GM19467 (cell line): ENCODE measurements around the gene MIER2.

Experiments
- ATAC-seq: cut with Tn5 transposase; IDR thresholded peaks from one replicate; pipeline ENCODE4 v1.9.1; 2021; ENCODE audit warnings: mild to moderate bottlenecking, moderate library complexity; ENCODE audit not compliant: unreplicated experiment

The MIER2 gene

GRCh38 chr19:334296-335071 lies 10.1 kb downstream of the MIER2 start:
- ATAC-seq = no peak

DNA sequence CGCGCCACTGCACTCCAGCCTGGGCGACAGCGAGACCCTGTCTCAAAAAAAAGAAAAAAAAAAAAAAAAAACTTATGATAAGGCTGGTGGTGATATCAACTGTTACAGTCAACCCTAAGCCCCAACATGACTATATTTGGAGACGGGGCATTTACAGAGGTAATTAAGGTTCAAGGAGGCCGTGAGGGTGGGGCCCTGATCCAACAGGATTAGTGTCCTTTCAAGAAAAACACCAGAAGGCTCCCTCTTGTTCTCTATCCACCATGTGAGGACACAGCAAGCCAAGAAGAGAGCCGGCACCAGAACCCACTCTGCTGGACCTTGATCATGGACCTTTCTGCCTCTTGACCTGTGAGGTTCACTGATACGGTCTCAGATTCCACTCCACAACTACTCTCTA lies 14.1 kb downstream of the MIER2 start:
- ATAC-seq = no peak

DNA sequence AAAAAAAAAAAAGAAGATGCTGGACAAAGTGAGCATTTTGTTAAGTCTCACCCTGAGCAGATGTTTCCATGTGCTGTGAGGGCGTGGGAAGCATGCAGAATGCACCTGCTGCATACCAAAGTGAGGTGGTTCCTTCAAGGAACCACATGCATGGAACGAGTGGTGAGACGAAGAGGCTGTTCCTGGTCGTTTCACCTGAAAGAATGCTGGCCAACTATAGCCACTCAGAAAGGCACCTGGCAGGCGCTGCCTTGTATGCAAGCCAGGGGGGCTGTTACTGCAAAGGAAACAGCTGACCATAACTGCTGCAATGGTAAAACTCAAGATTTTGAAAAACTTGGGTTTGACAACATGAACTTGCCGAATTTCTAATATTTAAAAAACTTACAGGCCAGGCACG lies 14.7 kb downstream of the MIER2 start:
- ATAC-seq = no peak

DNA sequence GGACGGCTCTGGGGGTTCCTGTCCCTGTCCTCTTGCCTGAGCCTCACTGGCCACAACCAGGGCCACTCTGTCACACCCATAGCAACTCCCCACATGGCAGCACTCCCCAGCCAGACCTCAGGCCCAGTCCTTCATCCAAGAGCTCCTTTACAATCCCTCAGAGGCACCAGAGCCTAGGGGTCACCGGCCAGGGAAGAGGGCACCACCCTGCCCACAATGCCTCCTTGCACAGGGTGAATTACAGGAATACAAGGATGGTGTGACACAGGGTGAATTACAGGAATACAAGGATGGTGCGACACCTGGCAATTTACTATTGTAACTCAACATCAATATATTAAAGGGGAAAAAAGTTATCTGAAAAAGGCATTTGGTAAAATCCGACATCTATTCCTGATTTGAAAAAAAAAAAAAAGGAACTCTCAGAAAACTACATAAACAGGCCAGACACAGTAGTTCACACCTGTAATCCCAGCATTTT lies 16.5 kb downstream of the MIER2 start:
- no peak for ATAC-seq

DNA sequence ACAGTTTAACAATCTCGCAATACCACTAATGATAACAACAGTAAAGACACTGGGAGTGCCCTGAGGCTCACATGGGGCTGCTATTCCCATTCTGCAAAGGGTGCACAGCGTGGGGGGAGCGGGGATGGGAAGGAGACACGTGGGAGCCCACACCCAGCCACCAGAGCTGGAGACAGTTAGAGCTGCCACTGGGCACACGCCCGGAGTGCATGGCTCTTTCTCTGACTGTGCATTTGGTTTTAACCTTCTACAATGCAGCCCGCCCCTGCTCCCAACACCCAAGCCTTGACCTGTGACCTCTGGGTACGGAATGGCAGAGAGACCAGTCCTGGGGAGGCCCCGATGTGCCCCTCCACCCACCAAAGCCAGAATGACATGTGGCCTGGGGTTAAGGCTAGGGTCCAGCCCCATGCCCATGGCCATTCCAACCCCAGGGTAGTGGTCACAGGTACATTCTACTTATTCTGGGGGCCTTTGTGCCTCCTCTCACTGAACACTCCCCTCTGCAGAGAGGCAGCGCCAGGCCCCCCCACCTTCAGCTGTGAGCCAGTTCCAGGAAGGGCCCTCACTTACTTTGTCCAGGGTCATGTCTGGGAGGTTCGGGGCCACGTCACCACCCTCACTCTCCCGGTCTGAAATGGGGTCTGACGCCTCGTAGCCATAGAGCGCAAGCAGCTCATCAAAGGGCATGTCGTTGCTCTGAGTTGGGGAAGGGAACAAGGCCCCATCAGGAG lies 17.1 kb downstream of the MIER2 start:
- no peak for ATAC-seq

GRCh38 chr19:326871-327270 lies 17.7 kb downstream of the MIER2 start:
- ATAC-seq = no peak

DNA sequence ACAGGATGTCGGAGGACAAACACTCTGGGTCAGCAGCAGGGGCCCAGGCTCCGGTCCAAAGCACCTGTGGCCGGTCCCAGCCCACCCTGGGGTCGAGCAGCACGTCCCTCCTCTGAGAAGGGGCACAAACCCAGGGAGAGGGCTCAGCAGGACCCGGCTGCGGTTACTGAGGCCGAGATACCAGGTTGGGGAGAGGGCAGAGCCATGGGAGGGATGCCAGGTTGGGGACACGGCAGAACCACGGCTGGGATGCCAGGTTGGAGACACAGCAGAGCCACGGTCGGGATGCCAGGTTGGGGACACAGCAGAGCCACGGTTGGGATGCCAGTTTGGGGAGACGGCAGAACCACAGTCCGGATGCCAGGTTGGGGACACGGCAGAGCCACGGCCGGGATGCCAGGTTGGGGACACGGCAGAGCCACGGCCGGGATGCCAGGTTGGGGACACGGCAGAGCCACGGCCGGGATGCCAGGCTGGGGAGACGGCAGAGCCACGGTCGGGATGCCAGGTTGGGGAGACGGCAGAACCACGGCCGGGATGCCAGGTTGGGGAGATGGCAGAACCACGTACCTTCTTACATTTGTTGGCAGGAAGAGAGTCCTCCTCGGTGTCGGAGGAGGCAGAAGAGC lies 18.5 kb downstream of the MIER2 start:
- ATAC-seq = no peak

DNA sequence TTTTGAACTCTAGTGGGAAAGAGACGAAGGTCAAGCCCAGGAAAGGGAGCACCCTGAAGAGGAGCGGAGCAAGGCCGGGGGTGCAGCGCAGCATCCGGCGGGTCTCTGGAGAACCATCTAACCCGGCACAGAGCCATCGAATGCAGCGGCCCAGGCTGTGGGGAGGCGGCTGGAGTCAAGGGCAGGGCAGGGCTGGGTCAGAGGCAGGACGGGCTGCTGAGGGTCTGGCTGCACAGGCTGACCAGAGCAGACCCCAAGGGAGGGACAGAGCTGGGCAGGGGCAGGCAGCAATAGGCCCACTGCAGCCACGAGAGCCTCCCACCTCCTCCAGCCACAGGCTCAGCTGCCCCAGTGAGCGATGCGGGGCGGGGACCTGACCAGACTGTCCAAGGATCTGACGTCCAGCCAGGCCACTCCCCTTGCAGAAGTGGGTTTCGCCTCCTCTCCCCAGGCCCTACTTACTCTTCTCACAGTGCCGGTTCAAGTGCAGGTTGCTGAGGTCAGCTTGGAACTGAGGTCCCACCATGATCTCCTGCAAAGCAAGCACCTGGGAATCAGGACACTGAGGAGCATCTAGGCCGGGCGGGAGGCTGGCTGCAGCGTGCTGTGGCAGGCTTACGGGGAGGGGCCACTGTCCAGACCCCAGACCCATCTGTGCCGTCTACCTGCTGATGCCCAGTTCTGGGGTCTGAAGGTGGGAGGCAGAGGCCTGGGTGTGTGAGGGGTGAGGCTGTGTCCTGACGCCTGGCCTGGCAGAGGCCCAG lies 19.2 kb downstream of the MIER2 start:
- no peak for ATAC-seq

- ATAC-seq = no peak
Measured at GRCh38 chr19:324716-325115, 19.9 kb downstream of the MIER2 start.

GRCh38 chr19:322616-323015 lies 22.0 kb downstream of the MIER2 start:
- no peak for ATAC-seq

DNA sequence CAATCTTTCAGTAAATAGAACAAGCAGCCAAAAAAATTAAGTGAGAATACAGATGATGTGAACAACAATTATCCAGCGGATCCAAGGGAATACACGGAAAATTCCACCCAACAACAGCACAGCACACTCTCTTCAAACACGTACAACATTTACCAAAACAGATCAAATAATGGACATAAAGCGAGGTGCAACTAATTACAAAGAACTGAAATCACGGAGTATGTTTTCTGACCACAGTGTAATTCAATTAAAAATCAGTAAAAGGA lies 26.2 kb downstream of the MIER2 start:
- no peak for ATAC-seq

DNA sequence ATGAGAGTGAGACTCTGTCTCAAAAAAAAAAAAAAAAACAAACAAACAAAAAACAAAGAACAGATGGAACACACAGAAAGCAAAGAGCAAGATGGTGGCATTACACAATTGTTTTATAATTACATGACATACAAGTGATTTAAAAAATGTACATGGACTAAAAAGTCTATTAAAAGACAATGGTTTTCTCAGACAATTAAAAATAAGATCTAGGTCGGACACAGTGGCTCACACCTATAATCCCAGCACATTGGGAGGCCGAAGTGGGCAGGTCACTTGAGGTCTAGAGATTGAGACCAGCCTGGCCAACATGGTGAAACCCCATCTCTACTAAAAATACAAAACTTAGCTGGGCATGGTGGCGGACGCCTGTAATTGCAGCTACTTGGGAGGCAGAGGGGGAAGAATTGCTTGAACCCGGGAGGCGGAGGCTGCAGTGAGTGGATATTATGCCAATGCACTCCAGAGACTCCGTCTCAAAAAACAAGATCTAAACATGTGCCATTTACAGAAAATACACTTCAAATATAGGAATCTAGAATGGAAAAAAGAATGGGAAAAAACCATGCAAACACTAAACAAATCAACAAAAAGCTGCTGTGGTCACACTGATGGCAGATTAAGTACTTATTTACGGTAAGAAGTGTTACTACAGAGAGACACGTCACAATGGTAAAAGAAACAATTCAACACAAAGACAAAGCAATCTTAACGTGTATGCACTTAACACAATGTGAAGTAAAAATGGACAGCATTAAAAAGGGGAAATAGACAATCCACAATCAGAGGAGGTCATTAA lies 26.7 kb downstream of the MIER2 start:
- ATAC-seq = no peak

- no peak for ATAC-seq
Measured at GRCh38 chr19:315811-316210, 28.8 kb downstream of the MIER2 start.

DNA sequence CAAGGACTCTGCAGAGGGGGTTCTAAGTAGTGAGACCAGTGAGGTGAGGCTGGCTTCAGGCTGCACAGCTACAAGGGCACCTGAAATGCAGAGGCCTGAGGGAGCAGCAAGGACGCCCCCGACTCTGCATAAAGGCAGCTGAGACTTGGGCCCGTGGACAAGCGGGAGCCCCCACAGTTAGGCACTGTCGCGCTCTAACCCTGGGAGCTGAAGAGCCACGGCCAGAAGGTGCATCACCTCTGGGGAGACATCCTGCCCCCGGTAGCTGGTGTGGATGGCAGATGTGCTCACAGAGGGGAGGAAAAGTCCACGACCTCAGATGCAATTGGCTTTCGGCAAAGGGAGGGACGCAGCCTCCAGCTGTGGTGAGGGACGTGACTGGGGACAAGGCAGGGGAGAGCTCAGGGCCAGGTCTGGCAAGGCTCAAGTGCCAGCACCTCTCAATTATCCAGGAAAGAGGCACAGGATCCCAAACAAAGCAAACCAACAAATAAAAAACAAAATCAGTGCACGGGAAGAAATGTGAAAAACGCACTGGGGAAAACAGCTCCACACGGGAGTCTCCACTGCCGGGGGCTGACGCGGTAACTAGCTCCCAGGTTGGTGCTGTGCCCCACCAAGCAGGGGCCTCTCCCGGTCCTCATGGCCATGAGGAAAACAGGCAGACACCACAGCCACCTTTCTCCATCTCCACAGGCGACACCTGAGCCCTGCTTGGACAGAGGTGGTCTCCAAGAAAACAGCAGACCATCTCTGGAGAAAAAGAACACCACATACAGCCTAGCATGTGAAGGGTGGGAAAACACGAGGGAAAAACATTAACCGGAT lies 30.4 kb downstream of the MIER2 start:
- ATAC-seq = no peak

DNA sequence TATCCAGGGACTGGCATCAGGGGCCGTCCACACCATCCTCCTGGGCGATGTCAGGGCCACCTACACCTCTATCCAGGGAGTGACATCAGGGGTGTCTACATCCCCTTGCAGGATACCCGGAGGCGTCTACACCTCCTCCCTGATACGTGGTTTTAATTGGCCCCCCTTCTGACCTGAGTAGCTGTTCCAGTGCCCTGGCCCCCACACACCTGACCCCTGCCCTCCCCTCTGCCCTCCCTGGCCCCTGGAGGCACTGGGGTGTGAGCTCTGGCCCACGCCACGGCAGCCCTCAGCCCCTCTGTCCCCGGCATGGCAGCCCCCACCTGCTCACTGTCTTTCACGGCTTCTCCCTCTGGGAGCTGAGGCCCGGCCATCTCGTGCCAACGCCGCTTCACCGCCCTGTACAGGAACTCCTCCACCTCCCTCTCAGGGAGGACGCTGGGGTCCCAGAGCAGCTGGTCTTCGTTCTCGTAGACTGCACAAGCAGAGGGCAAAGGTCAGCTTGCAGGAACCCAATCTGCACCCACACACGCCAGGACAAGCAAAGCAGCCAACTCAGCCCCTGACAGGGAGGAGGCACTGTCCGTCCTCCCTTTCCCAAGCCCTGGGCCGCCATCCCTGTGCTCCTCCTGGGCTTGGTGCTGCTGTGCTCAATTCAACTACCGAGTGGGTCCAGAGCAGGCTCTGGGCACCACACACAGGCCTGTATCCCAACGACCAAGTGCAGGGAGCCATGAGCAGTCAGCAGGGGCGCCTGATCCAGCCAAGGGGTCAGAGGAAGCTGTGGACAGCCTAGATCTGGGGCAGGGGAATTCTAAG lies 31.2 kb downstream of the MIER2 start:
- no peak for ATAC-seq

DNA sequence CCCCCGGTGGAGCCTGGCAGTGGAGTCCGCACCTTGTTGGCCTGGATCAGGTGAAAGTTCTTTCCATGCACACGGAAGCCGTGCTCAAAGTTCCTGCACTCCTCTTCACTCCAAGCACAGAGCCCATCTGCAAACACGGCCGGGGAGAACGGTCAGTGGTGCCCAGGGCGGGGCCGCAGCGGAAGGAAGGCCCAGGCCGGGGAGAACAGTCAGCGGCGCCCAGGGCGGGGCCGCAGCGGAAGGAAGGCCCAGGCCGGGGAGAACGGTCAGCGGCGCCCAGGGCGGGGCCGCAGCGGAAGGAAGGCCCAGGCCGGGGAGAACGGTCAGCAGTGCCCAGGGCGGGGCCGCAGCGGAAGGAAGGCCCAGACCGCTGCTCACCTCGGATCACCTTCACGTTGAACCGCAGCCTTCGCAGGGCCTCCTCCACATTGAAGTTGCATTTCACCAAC lies 32.8 kb downstream of the MIER2 start:
- ATAC-seq = no peak

GRCh38 chr19:310781-311496 lies 33.7 kb downstream of the MIER2 start:
- ATAC-seq = no peak

GRCh38 chr19:310141-310651 lies 34.4 kb downstream of the MIER2 start:
- ATAC-seq = no peak
